WTC11 (cell line): Measurements from ENCODE around the gene TUBB. TPM values are rescaled to one million over a fixed set of nuclear protein-coding genes. Genes with fewer than 3 reads are reported as not detected.
"Not testable (repeated sequence)": the region's sequence is repeated elsewhere in the genome, so short reads cannot be mapped to it uniquely, and the experiment has no call there.

Experiments used
- ATAC-seq: fragments of 200-7000 bp; cut with Tn5 transposase; 2 replicates; pipeline ENCODE4 v1.10.0; 2021; ENCODE audit warnings: mild to moderate bottlenecking, moderate library complexity
- CTCF ChIA-PET: fragments of 300-600 bp; sonication (Branson Sonifier 250); formaldehyde crosslinking; loops from one replicate; lab custom pipeline; 2021; ENCODE audit warnings: antibody characterized with exemption; lab: Charles Lee
- POLR2A ChIA-PET: fragments of 350-600 bp; sonication (Branson Sonifier 250); formaldehyde crosslinking; loops from one replicate; lab custom pipeline; 2021; ENCODE audit warnings: antibody characterized with exemption; lab: Charles Lee
- DNase-seq: peaks from one replicate; pipeline ENCODE4 v3.0.0; 2021; ENCODE audit warnings: low spot score
- H3K27ac Mint-ChIP-seq: 2 replicates; pipeline ENCODE4 v1.8.0; 2021; ENCODE audit warnings: mixed read lengths
- H3K27me3 Mint-ChIP-seq: 2 replicates; pipeline ENCODE4 v1.8.0; 2021; ENCODE audit warnings: low read depth, mild to moderate bottlenecking, moderate library complexity, mixed read lengths
- H3K36me3 Mint-ChIP-seq: 2 replicates; pipeline ENCODE4 v1.8.0; 2021; ENCODE audit warnings: mixed read lengths
- H3K4me1 Mint-ChIP-seq: 2 replicates; pipeline ENCODE4 v1.8.0; 2022; ENCODE audit warnings: mixed read lengths
- H3K4me3 Mint-ChIP-seq: 2 replicates; pipeline ENCODE4 v1.8.0; 2021; ENCODE audit warnings: mild to moderate bottlenecking, moderate library complexity, mixed read lengths
- H3K9me3 Mint-ChIP-seq: 2 replicates; pipeline ENCODE4 v1.8.0; 2021; ENCODE audit warnings: mixed read lengths
- CREB1 ChIP-seq: sonication (generic); formaldehyde crosslinking; IDR thresholded peaks from 2 replicates; pipeline ENCODE4 v1.8.0; 2023; ENCODE audit warnings: mild to moderate bottlenecking, missing genetic modification reagents
- ERG ChIP-seq: fragments of 250-450 bp; sonication (Bioruptor Pico); IDR thresholded peaks from 2 replicates; pipeline ENCODE4 v1.8.0; 2021; ENCODE audit warnings: mild to moderate bottlenecking
- GABPB1 ChIP-seq: sonication (generic); formaldehyde crosslinking; IDR thresholded peaks from 2 replicates; pipeline ENCODE4 v1.8.1; 2023; ENCODE audit warnings: mild to moderate bottlenecking, missing genetic modification reagents
- GTF2I ChIP-seq: fragments of 250-450 bp; sonication (Bioruptor Pico); conservative IDR thresholded peaks from 2 replicates; pipeline ENCODE4 v1.4.0; 2021; ENCODE audit warnings: mild to moderate bottlenecking
- IRF2 ChIP-seq: sonication (generic); formaldehyde crosslinking; IDR thresholded peaks from 2 replicates; pipeline ENCODE4 v1.8.0; 2022; ENCODE audit warnings: low read depth, missing genetic modification reagents, borderline replicate concordance
- MXD4 ChIP-seq: fragments of 250-450 bp; sonication (Bioruptor Pico); IDR thresholded peaks from 2 replicates; pipeline ENCODE4 v1.8.0; 2021; ENCODE audit warnings: mild to moderate bottlenecking, moderate library complexity, borderline replicate concordance
- RORB ChIP-seq: fragments of 250-450 bp; sonication (Bioruptor Pico); IDR thresholded peaks from 2 replicates; pipeline ENCODE4 v1.9.0; 2021; ENCODE audit warnings: mild to moderate bottlenecking
- SMAD4 ChIP-seq: sonication (generic); formaldehyde crosslinking; IDR thresholded peaks from 2 replicates; pipeline ENCODE4 v1.8.0; 2022; ENCODE audit warnings: mild to moderate bottlenecking, missing genetic modification reagents
- SP1 ChIP-seq: sonication (generic); formaldehyde crosslinking; conservative IDR thresholded peaks from 2 replicates; pipeline ENCODE4 v1.8.1; 2022; ENCODE audit warnings: missing genetic modification reagents
- STAT6 ChIP-seq: sonication (generic); formaldehyde crosslinking; conservative IDR thresholded peaks from 2 replicates; pipeline ENCODE4 v1.8.1; 2023; ENCODE audit warnings: mild to moderate bottlenecking, low read depth, missing genetic modification reagents, moderate library complexity
- ZBTB21 ChIP-seq: sonication (generic); formaldehyde crosslinking; IDR thresholded peaks from 2 replicates; pipeline ENCODE4 v1.8.1; 2023; ENCODE audit warnings: mild to moderate bottlenecking, missing genetic modification reagents, borderline replicate concordance
- ZNF121 ChIP-seq: sonication (generic); formaldehyde crosslinking; IDR thresholded peaks from 2 replicates; pipeline ENCODE4 v1.8.0; 2023; ENCODE audit warnings: missing genetic modification reagents
- ZNF317 ChIP-seq: sonication (generic); formaldehyde crosslinking; IDR thresholded peaks from 2 replicates; pipeline ENCODE4 v1.8.1; 2023; ENCODE audit warnings: low read depth, mild to moderate bottlenecking, moderate library complexity, missing genetic modification reagents, borderline replicate concordance
- total RNA-seq: library from RNA; stranded (reverse); gene quantifications from 3 replicates; pipeline ENCODE4 v1.2.3, GENCODE V29; 2021
- TF ChIP-seq, protein P1 (sequence below): sonication (generic); formaldehyde crosslinking; IDR thresholded peaks from 2 replicates; pipeline ENCODE4 v1.8.0; 2022; ENCODE audit warnings: mild to moderate bottlenecking, missing genetic modification reagents
- TF ChIP-seq, protein P2 (sequence below): fragments of 250-450 bp; sonication (Bioruptor Pico); IDR thresholded peaks from 2 replicates; pipeline ENCODE4 v1.9.0; 2021; ENCODE audit warnings: mild to moderate bottlenecking, borderline replicate concordance
- TF ChIP-seq, protein P3 (sequence below): sonication (generic); formaldehyde crosslinking; IDR thresholded peaks from 2 replicates; pipeline ENCODE4 v1.8.0; 2022; ENCODE audit warnings: mild to moderate bottlenecking, missing genetic modification reagents

TUBB gene
- total RNA-seq, 1 experiment from 2014 or later, result 1,503 TPM

- TF ChIP-seq ERG, result no peak
- TF ChIP-seq, protein P1, sequence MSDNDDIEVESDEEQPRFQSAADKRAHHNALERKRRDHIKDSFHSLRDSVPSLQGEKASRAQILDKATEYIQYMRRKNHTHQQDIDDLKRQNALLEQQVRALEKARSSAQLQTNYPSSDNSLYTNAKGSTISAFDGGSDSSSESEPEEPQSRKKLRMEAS, result peak; percentile 81
- no peak for TF ChIP-seq GTF2I (CRISPR knock-in tag)
- TF ChIP-seq SP1 (CRISPR knock-in tag), result peak; percentile 97
- TF ChIP-seq STAT6 (CRISPR knock-in tag), result no peak
- TF ChIP-seq, protein P2, sequence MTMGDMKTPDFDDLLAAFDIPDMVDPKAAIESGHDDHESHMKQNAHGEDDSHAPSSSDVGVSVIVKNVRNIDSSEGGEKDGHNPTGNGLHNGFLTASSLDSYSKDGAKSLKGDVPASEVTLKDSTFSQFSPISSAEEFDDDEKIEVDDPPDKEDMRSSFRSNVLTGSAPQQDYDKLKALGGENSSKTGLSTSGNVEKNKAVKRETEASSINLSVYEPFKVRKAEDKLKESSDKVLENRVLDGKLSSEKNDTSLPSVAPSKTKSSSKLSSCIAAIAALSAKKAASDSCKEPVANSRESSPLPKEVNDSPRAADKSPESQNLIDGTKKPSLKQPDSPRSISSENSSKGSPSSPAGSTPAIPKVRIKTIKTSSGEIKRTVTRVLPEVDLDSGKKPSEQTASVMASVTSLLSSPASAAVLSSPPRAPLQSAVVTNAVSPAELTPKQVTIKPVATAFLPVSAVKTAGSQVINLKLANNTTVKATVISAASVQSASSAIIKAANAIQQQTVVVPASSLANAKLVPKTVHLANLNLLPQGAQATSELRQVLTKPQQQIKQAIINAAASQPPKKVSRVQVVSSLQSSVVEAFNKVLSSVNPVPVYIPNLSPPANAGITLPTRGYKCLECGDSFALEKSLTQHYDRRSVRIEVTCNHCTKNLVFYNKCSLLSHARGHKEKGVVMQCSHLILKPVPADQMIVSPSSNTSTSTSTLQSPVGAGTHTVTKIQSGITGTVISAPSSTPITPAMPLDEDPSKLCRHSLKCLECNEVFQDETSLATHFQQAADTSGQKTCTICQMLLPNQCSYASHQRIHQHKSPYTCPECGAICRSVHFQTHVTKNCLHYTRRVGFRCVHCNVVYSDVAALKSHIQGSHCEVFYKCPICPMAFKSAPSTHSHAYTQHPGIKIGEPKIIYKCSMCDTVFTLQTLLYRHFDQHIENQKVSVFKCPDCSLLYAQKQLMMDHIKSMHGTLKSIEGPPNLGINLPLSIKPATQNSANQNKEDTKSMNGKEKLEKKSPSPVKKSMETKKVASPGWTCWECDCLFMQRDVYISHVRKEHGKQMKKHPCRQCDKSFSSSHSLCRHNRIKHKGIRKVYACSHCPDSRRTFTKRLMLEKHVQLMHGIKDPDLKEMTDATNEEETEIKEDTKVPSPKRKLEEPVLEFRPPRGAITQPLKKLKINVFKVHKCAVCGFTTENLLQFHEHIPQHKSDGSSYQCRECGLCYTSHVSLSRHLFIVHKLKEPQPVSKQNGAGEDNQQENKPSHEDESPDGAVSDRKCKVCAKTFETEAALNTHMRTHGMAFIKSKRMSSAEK, result no peak
- TF ChIP-seq CREB1, result peak; percentile 60; the same call in 1 of the 2 replicates
- no peak for TF ChIP-seq ZBTB21 (CRISPR knock-in tag)
- TF ChIP-seq IRF2, result no peak
- 0 out of 2 replicates have a peak, but pooled peaks have one; percentile 25 for TF ChIP-seq SMAD4 (CRISPR knock-in tag)
- peak; percentile 93 for TF ChIP-seq GABPB1 (CRISPR knock-in tag)
- no peak for TF ChIP-seq RORB
- TF ChIP-seq ZNF317 (CRISPR knock-in tag), result no peak
- no peak for TF ChIP-seq ZNF121 (CRISPR knock-in tag)
- TF ChIP-seq, protein P3, sequence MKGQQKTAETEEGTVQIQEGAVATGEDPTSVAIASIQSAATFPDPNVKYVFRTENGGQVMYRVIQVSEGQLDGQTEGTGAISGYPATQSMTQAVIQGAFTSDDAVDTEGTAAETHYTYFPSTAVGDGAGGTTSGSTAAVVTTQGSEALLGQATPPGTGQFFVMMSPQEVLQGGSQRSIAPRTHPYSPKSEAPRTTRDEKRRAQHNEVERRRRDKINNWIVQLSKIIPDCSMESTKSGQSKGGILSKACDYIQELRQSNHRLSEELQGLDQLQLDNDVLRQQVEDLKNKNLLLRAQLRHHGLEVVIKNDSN, result peak; percentile 37; the same call in 1 of the 2 replicates
- TF ChIP-seq MXD4 (CRISPR knock-in tag), result no peak
These were observed 2.9 kb upstream of the TUBB start, which contains the start of gene MDC1 (continued) for GRCh38 chr6:30717129-30717844.

GRCh38 chr6:30717845-30718720 lies 2.1 kb upstream of the TUBB start:
- POLR2A ChIA-PET, result interaction anchor here (0.9 to 1.7 kb wide), 5 partner anchors 8 to 103 kb away, joined by 4 to 19 read pairs (median 8); no protein-coding TSS in a partner anchor
- CTCF ChIA-PET, result interaction anchor here (0.9 to 6.0 kb wide), 10 partner anchors 13 to 384 kb away, joined by 3 to 54 read pairs (median 10); partner anchors contain the start of gene DHX16
- Mint-ChIP-seq H3K36me3 (peaks cover 51% of the 10 kb centered on the region), H3K4me3 (peak overlapping the region; percentile 99), H3K4me1 (peaks cover 38% of the 10 kb centered on the region), H3K27ac (peak overlapping the region; percentile 100)
- not testable (repeated sequence) for H3K9me3 Mint-ChIP-seq, H3K27me3 Mint-ChIP-seq, DNase-seq, ATAC-seq
